ENCODE results near the gene PTX3.

The PTX3 gene

DNA sequence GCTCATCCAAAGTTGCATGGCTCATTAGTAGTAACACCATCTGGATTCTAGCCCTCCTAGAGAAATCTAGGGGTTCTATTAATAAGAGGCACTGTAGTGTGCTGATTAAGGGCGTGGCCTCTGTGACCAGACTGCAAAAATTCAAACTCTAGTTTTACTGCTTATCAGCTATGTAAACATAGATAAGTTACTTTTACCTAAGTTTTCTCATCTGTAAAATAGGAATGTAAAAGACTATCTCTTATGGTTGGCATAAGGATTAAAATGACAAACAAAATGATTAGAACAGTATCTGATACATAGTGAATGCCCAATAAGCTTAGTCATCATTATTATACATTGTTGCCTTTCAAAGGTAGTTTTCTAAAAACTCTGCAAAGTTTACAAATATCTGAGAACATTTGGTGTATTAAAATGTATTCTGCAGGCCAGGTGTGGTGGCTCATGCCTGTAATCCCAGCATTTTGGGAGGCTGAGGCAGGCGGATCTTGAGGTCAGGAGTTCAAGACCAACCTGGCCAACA, 4.5 kb downstream of the PTX3 start:
- no peak overlapping the region for H3K4me3 ChIP-seq (ENCODE audit: low read depth, low read length)
- TF ChIP-seq, protein P1, sequence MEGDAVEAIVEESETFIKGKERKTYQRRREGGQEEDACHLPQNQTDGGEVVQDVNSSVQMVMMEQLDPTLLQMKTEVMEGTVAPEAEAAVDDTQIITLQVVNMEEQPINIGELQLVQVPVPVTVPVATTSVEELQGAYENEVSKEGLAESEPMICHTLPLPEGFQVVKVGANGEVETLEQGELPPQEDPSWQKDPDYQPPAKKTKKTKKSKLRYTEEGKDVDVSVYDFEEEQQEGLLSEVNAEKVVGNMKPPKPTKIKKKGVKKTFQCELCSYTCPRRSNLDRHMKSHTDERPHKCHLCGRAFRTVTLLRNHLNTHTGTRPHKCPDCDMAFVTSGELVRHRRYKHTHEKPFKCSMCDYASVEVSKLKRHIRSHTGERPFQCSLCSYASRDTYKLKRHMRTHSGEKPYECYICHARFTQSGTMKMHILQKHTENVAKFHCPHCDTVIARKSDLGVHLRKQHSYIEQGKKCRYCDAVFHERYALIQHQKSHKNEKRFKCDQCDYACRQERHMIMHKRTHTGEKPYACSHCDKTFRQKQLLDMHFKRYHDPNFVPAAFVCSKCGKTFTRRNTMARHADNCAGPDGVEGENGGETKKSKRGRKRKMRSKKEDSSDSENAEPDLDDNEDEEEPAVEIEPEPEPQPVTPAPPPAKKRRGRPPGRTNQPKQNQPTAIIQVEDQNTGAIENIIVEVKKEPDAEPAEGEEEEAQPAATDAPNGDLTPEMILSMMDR (IDR thresholded peaks at IDR 0.05; ENCODE audit: control insufficient read depth, extremely low read depth, insufficient read depth) = no peak
- DNase-seq (ENCODE audit: low read depth) = no peak

DNA sequence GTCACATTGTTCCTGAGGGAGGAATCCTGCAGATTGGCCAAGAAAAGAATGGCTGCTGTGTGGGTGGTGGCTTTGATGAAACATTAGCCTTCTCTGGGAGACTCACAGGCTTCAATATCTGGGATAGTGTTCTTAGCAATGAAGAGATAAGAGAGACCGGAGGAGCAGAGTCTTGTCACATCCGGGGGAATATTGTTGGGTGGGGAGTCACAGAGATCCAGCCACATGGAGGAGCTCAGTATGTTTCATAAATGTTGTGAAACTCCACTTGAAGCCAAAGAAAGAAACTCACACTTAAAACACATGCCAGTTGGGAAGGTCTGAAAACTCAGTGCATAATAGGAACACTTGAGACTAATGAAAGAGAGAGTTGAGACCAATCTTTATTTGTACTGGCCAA, 6.1 kb downstream of the PTX3 start:
- TF ChIP-seq, protein P1 (IDR thresholded peaks at IDR 0.05; ENCODE audit: control insufficient read depth, extremely low read depth, insufficient read depth) = no peak
- DNase-seq (ENCODE audit: low read depth) = no peak
- no peak overlapping the region for H3K4me3 ChIP-seq (ENCODE audit: low read depth, low read length)

DNA sequence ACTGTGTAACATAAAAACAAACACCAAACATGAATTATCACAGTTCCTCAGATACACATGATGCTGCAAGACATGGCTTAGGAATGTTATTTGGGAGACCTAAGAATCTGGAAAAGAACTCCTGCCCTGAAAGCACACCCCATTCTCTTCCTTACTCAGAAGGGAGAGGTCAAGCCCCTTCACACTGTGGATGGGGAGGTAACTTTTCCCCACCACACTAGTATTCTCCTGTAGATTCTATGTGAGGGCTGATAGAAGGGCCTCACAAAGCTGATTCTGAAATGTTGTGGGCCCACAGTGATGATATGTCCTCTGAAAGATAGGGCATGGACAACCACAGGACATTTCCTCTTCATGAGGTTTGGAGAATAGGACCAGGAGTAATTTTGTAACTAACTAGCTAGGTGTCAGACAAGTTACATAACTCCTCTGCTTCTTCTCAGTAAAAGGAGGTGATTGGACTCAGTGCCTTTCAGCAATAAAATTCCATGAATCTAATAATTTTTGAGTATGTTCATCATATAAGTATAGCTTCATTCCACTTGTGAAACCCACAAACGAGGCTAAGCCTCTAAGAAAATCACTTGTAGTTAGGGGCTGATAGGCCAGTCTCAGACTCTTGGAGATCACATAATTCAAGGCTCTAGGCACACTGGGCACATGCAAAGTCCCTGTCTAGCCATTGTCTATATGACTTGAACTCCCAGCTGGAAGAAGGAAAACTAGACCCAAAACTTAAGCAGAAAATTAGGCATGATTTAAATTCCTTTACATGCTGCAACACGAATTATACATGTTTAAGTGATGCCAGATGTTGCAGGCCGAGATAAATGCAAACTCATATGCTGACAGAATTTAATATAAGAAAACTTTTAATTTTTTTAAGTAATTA, 7.5 kb downstream of the PTX3 start:
- no peak for DNase-seq (ENCODE audit: low read depth)
- H3K4me3 ChIP-seq (ENCODE audit: low read depth, low read length) = no peak overlapping the region
- TF ChIP-seq, protein P1 (IDR thresholded peaks at IDR 0.05; ENCODE audit: control insufficient read depth, extremely low read depth, insufficient read depth) = no peak

DNA sequence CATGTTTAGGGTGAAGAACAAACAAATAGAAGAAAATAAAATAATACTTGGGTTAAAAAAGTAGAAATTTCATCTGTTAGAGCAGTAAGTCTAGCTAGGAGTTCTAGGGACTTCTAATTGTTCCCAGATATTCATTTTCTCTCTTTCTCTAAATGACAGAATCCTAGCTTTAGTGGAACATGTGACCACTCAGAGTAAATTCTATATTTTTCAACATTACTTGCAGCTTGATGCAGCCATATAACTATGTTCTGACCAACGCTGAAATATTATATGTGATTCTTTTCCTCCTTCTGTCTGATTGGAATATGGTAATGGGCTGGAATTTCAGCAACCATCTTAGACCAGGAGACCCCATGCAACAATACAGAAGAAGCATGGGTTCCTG, 8.1 kb downstream of the PTX3 start:
- TF ChIP-seq, protein P1 (IDR thresholded peaks at IDR 0.05; ENCODE audit: control insufficient read depth, extremely low read depth, insufficient read depth) = no peak
- no peak overlapping the region for H3K4me3 ChIP-seq (ENCODE audit: low read depth, low read length)
- no peak for DNase-seq (ENCODE audit: low read depth)

DNA sequence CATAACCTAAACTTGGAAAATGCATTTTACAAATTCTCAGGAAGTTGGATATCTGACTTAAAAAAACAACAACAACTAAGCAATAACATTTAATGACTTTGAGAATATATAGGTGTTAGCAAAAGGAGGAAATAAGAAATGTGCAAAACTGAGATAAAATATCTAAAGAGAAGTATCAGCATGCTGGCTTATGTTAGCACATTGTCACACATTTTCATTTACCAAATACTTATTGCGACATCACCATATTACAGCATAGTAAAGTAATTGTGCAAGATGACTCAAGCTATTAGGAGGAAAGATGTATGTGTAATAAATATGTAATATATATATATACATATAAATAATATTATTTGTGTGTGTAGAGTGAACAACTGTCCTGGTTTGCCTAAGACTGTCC, 9.2 kb downstream of the PTX3 start:
- TF ChIP-seq, protein P1 (IDR thresholded peaks at IDR 0.05; ENCODE audit: control insufficient read depth, extremely low read depth, insufficient read depth) = no peak
- no peak overlapping the region for H3K4me3 ChIP-seq (ENCODE audit: low read depth, low read length)
- no peak for DNase-seq (ENCODE audit: low read depth)

DNA sequence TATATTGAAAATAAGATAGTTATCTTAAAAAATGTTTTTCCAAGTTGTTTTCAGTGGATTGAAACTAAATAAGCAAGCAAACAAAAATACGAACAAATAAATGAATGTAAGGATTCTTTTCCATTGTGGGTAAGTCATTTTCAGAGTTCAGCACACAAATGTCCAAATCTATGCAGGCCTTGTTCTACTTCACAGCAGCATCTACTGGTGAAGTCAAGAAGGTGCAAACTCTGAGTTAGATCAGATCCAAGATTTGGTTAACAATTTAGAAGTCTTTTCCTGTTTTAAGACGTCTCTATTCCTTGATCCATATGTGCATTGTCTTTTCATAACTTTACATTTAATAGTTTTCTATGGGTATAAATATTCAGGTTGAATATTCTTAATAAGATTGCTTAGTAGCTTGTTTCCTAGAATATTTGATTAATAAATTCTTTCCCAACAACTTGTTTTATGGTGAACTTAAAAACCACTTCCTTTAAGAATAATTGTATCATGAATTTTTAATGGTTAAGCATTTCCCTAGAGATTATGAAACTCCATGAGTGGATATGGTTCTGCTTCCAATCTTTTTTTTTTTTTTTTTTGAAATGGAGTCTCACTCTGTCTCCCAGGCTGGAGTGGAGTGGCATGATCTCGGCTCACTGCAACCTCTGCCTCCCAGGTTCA, 10.5 kb downstream of the PTX3 start:
- no peak overlapping the region for H3K4me3 ChIP-seq (ENCODE audit: low read depth, low read length)
- TF ChIP-seq, protein P1 (IDR thresholded peaks at IDR 0.05; ENCODE audit: control insufficient read depth, extremely low read depth, insufficient read depth) = peak; percentile 84
- DNase-seq (ENCODE audit: low read depth) = peak; percentile 33
